ENCODE measurements around the gene IQSEC2. TPM values are rescaled to one million over a fixed set of nuclear protein-coding genes. Genes with fewer than 3 reads are reported as not detected.

Gene IQSEC2
- total RNA-seq, 1 donor from 2014 or later: 4.5 TPM

GRCh38 chrX:53266914-53267313 is 14.5 kb downstream of the IQSEC2 start:
- no peak for DNase-seq (ENCODE audit: low read depth)
- no peak for TF ChIP-seq CTCF (conservative IDR thresholded peaks at IDR 0.05; ENCODE audit: low read depth, low read length)
- no peak overlapping the region for H3K4me3 ChIP-seq (ENCODE audit: low read depth, low read length)

- H3K4me3 ChIP-seq (ENCODE audit: low read depth, low read length): no peak overlapping the region
- no peak for DNase-seq (ENCODE audit: low read depth)
Measured at GRCh38 chrX:53265771-53266574, 15.4 kb downstream of the IQSEC2 start.

GRCh38 chrX:53263597-53264094 is 17.7 kb downstream of the IQSEC2 start:
- TF ChIP-seq CTCF (conservative IDR thresholded peaks at IDR 0.05; ENCODE audit: low read depth, low read length): no peak
- DNase-seq (ENCODE audit: low read depth): no peak
- H3K4me3 ChIP-seq (ENCODE audit: low read depth, low read length): no peak overlapping the region

More at GRCh38 chrX:53265771-53266574, 15.4 kb downstream of the IQSEC2 start:
- TF ChIP-seq CTCF (conservative IDR thresholded peaks at IDR 0.05; ENCODE audit: low read depth, low read length): no peak

GRCh38 chrX:53262918-53263394 is 18.4 kb downstream of the IQSEC2 start:
- no peak overlapping the region for H3K4me3 ChIP-seq (ENCODE audit: low read depth, low read length)
- no peak for DNase-seq (ENCODE audit: low read depth)
- no peak for TF ChIP-seq CTCF (conservative IDR thresholded peaks at IDR 0.05; ENCODE audit: low read depth, low read length)

- DNase-seq (ENCODE audit: low read depth): no peak
- no peak for TF ChIP-seq CTCF (conservative IDR thresholded peaks at IDR 0.05; ENCODE audit: low read depth, low read length)
- H3K4me3 ChIP-seq (ENCODE audit: low read depth, low read length): no peak overlapping the region
Measured at GRCh38 chrX:53262189-53262917, 19.0 kb downstream of the IQSEC2 start.

- no peak for TF ChIP-seq CTCF (conservative IDR thresholded peaks at IDR 0.05; ENCODE audit: low read depth, low read length)
- H3K4me3 ChIP-seq (ENCODE audit: low read depth, low read length): no peak overlapping the region
Measured at GRCh38 chrX:53261355-53261972, 19.9 kb downstream of the IQSEC2 start.

More at GRCh38 chrX:53261355-53261972, 19.9 kb downstream of the IQSEC2 start:
- no peak for DNase-seq (ENCODE audit: low read depth)
